Osteoblast (primary cell): ENCODE results near the gene DAPK1. TPM values are rescaled to one million over a fixed set of nuclear protein-coding genes. Genes with fewer than 3 reads are reported as not detected.

Experiments
- DNase-seq: peaks from one replicate; pipeline ENCODE4 v3.0.0; 2011; ENCODE audit warnings: low spot score, mixed read lengths; ENCODE audit not compliant: insufficient read length; ENCODE audit errors: missing footprints
- H2AFZ ChIP-seq: 2 replicates; pipeline ENCODE4 v1.6.0; 2011; ENCODE audit warnings: mild to moderate bottlenecking, low read length
- H3K27ac ChIP-seq: 2 replicates; pipeline ENCODE4 v1.5.1; 2011; ENCODE audit warnings: mild to moderate bottlenecking, low read depth, low read length, moderate library complexity
- H3K27me3 ChIP-seq: 2 replicates; pipeline ENCODE4 v1.6.0; 2012; ENCODE audit warnings: mild to moderate bottlenecking, control low read depth, inconsistent platforms, low read length, moderate library complexity; ENCODE audit not compliant: insufficient read depth
- H3K36me3 ChIP-seq: 2 replicates; pipeline ENCODE4 v1.5.1; 2011; ENCODE audit warnings: mild to moderate bottlenecking, low read length, control low read depth, moderate library complexity; ENCODE audit not compliant: insufficient read depth
- H3K4me1 ChIP-seq: 2 replicates; pipeline ENCODE4 v1.5.1; 2011; ENCODE audit warnings: mild to moderate bottlenecking, low read length, control low read depth, moderate library complexity; ENCODE audit not compliant: insufficient read depth
- H3K4me2 ChIP-seq: 2 replicates; pipeline ENCODE4 v1.6.0; 2011; ENCODE audit warnings: mild to moderate bottlenecking, low read length; ENCODE audit not compliant: insufficient read depth
- H3K4me3 ChIP-seq: fragments of 200-600 bp; sonication (generic); 3 replicates; pipeline ENCODE4 v1.5.1; 2012; ENCODE audit warnings: mild to moderate bottlenecking, low read length, inconsistent platforms; ENCODE audit not compliant: insufficient read depth
- H3K79me2 ChIP-seq: 2 replicates; pipeline ENCODE4 v1.6.0; 2012; ENCODE audit warnings: mild to moderate bottlenecking, low read length, control low read depth, inconsistent platforms; ENCODE audit not compliant: insufficient read depth
- H3K9me3 ChIP-seq: 2 replicates; pipeline ENCODE4 v1.5.1; 2011; ENCODE audit warnings: low read depth, low read length, control low read depth
- H4K20me1 ChIP-seq: 2 replicates; pipeline ENCODE4 v1.6.0; 2012; ENCODE audit warnings: mild to moderate bottlenecking, low read length, control low read depth; ENCODE audit not compliant: insufficient read depth
- total RNA-seq: library from RNA; depleted of rRNA; stranded (reverse); fragments of >200 nt; gene quantifications from 2 replicates; pipeline ENCODE4 v1.2.3, GENCODE V29; 2012
- TF ChIP-seq, protein P1 (sequence below): IDR thresholded peaks from 2 replicates; pipeline ENCODE4 v1.5.1; 2011; ENCODE audit warnings: mild to moderate bottlenecking, low read depth, low read length, moderate library complexity; ENCODE audit errors: extremely low read depth

The DAPK1 gene
- total RNA-seq, 1 donor: 55.4 TPM

DNA sequence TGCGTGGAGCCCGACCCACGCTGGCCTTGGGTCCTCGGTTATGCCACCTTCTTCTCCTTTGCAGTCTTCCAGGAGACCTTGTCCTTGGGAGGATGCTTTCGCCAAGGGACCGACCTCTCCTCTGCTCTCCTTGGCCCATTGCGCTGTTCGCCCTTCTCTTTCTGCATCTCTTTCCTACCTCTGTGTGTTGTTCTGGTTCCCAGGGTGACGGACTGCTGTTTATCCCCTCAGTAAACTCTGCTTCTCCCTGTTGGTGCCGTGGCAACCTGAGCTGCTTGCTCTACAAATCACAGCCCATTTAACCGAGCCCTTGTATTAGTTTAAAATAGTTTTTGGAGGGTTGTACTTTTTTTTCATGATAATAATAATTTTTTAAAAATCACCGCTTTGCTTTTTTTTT, 97.9 kb downstream of the DAPK1 start:
- H3K36me3 ChIP-seq: no peaks in the 10 kb centered on the region
- no peak overlapping the region for H2AFZ ChIP-seq
- H3K4me1 ChIP-seq: peaks cover 18% of the 10 kb centered on the region
- H4K20me1 ChIP-seq: peaks cover 3% of the 10 kb centered on the region
- peaks cover 3% of the 10 kb centered on the region for H3K27me3 ChIP-seq
- no peak for DNase-seq
- H3K27ac ChIP-seq: no peak overlapping the region
- TF ChIP-seq, protein P1, sequence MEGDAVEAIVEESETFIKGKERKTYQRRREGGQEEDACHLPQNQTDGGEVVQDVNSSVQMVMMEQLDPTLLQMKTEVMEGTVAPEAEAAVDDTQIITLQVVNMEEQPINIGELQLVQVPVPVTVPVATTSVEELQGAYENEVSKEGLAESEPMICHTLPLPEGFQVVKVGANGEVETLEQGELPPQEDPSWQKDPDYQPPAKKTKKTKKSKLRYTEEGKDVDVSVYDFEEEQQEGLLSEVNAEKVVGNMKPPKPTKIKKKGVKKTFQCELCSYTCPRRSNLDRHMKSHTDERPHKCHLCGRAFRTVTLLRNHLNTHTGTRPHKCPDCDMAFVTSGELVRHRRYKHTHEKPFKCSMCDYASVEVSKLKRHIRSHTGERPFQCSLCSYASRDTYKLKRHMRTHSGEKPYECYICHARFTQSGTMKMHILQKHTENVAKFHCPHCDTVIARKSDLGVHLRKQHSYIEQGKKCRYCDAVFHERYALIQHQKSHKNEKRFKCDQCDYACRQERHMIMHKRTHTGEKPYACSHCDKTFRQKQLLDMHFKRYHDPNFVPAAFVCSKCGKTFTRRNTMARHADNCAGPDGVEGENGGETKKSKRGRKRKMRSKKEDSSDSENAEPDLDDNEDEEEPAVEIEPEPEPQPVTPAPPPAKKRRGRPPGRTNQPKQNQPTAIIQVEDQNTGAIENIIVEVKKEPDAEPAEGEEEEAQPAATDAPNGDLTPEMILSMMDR: no peak
- no peaks in the 10 kb centered on the region for H3K79me2 ChIP-seq
- no peak overlapping the region for H3K4me2 ChIP-seq
- H3K9me3 ChIP-seq: no peaks in the 10 kb centered on the region
- H3K4me3 ChIP-seq: no peak overlapping the region

- Histone ChIP-seq H3K27me3 (peaks cover 3% of the 10 kb centered on the region), H3K27ac (no peak overlapping the region), H3K4me3 (no peak overlapping the region), H4K20me1 (peaks cover 1% of the 10 kb centered on the region), H3K9me3 (no peaks in the 10 kb centered on the region), H3K4me1 (peaks cover 19% of the 10 kb centered on the region), H3K79me2 (no peaks in the 10 kb centered on the region), H3K36me3 (no peaks in the 10 kb centered on the region), H3K4me2 (no peak overlapping the region), H2AFZ (no peak overlapping the region)
- TF ChIP-seq, protein P1: no peak
- no peak for DNase-seq
Observed at GRCh38 chr9:87596862-87597261, 99.2 kb downstream of the DAPK1 start.

GRCh38 chr9:87597710-87598443, 100.2 kb downstream of the DAPK1 start:
- DNase-seq: no peak
- Histone ChIP-seq H3K36me3 (no peaks in the 10 kb centered on the region), H3K27ac (no peak overlapping the region), H3K4me1 (peaks cover 17% of the 10 kb centered on the region), H3K27me3 (peaks cover 3% of the 10 kb centered on the region), H3K9me3 (no peaks in the 10 kb centered on the region), H3K79me2 (no peaks in the 10 kb centered on the region), H4K20me1 (no peaks in the 10 kb centered on the region), H3K4me3 (no peak overlapping the region), H3K4me2 (no peak overlapping the region), H2AFZ (no peak overlapping the region)
- TF ChIP-seq, protein P1: no peak

- TF ChIP-seq, protein P1: no peak
- Histone ChIP-seq H3K4me2 (peak overlapping the region; percentile 62), H3K4me3 (peak overlapping the region; percentile 21), H2AFZ (no peak overlapping the region), H3K4me1 (peaks cover 13% of the 10 kb centered on the region), H4K20me1 (no peaks in the 10 kb centered on the region), H3K36me3 (no peaks in the 10 kb centered on the region), H3K79me2 (no peaks in the 10 kb centered on the region), H3K27ac (peak overlapping the region; percentile 25), H3K27me3 (peaks cover 6% of the 10 kb centered on the region), H3K9me3 (no peaks in the 10 kb centered on the region)
- no peak for DNase-seq
Observed at GRCh38 chr9:87599901-87600610, 102.4 kb downstream of the DAPK1 start.
